RWPE1 (cell line): ENCODE data around the gene GK.
"Not testable (repeated sequence)": the region's sequence is repeated elsewhere in the genome, so short reads cannot be mapped to it uniquely, and the experiment has no call there.

Source experiments
- CTCF ChIA-PET: fragments of 350-600 bp; sonication (Branson Sonifier 250); formaldehyde crosslinking; extraction: SDS; loops from one replicate; lab custom pipeline; 2021; lab: Yijun Ruan, JAX
- POLR2A ChIA-PET: fragments of 400-600 bp; formaldehyde crosslinking; extraction: SDS; loops from one replicate; lab custom pipeline; 2020; ENCODE audit warnings: antibody characterized with exemption; ENCODE audit not compliant: low non-redundant PET; lab: Yijun Ruan, JAX
- DNase-seq: peaks from one replicate; pipeline ENCODE4 v3.0.0; 2012; ENCODE audit warnings: low spot score
- H3K27ac ChIP-seq: fragments of 450-650 bp; 2 replicates; pipeline ENCODE4 v1.5.1; 2017
- CTCF ChIP-seq: fragments of 450-650 bp; conservative IDR thresholded peaks from 2 replicates; pipeline ENCODE4 v1.5.1; 2017; ENCODE audit warnings: low read depth, mild to moderate bottlenecking

The GK gene

GRCh38 chrX:30652527-30653414, 452 bp upstream of the GK start:
- TF ChIP-seq CTCF: no peak
- peak; percentile 92 for DNase-seq
- ChIA-PET POLR2A (no interaction called here), CTCF (interaction anchor here (0.6 to 1.0 kb wide), 2 partner anchors 18 to 633 kb away, joined by 3 to 4 read pairs; no protein-coding TSS in a partner anchor)
- H3K27ac ChIP-seq: peak overlapping the region; percentile 71

- DNase-seq, POLR2A ChIA-PET, CTCF ChIA-PET, H3K27ac ChIP-seq: not testable (repeated sequence)
These were observed 1.2 kb downstream of the GK start for GRCh38 chrX:30654386-30654785.

GRCh38 chrX:30654989-30655607, 1.9 kb downstream of the GK start:
- TF ChIP-seq CTCF: no peak

GRCh38 chrX:30655991-30656390, 2.8 kb downstream of the GK start:
- no peak for TF ChIP-seq CTCF
- DNase-seq: no peak
- CTCF ChIA-PET: interaction anchor here (0.7 kb wide), 1 partner anchor 547 kb away, joined by 3 read pairs; no protein-coding TSS in a partner anchor
- POLR2A ChIA-PET: no interaction called here
- no peak overlapping the region for H3K27ac ChIP-seq

More at GRCh38 chrX:30654989-30655607, 1.9 kb downstream of the GK start:
- ChIA-PET POLR2A (no interaction called here), CTCF (no interaction called here)
- DNase-seq: no peak
- no peak overlapping the region for H3K27ac ChIP-seq

- POLR2A ChIA-PET: no interaction called here
- no peak for DNase-seq
These were observed 4.3 kb downstream of the GK start for GRCh38 chrX:30657196-30658161.

GRCh38 chrX:30659421-30659820, 6.2 kb downstream of the GK start:
- CTCF ChIA-PET: no interaction called here
- peak; percentile 57 for DNase-seq
- POLR2A ChIA-PET: no interaction called here
- TF ChIP-seq CTCF: no peak
- peak overlapping the region; percentile 57 for H3K27ac ChIP-seq

More at GRCh38 chrX:30657196-30658161, 4.3 kb downstream of the GK start:
- CTCF ChIA-PET: interaction anchor here (0.5 to 0.7 kb wide), 3 partner anchors 13 to 266 kb away, joined by 3 to 4 read pairs (median 3); no protein-coding TSS in a partner anchor
- H3K27ac ChIP-seq: no peak overlapping the region
- TF ChIP-seq CTCF: no peak
